HUES48 (cell line): Measurements from ENCODE around the gene ANKRD62.

Experiments
- H3K27ac ChIP-seq: one replicate; pipeline ENCODE4 v1.7.0; 2013; ENCODE audit warnings: low read depth, low read length, inconsistent platforms
- H3K27me3 ChIP-seq: 2 replicates; pipeline ENCODE4 v1.6.1; 2013; ENCODE audit warnings: mild to moderate bottlenecking, low read length; ENCODE audit not compliant: control insufficient read depth, insufficient read depth
- H3K36me3 ChIP-seq: 2 replicates; pipeline ENCODE4 v1.6.1; 2013; ENCODE audit warnings: low read length; ENCODE audit not compliant: control insufficient read depth, insufficient read depth
- H3K4me1 ChIP-seq: 2 replicates; pipeline ENCODE4 v1.6.1; 2013; ENCODE audit warnings: mild to moderate bottlenecking, low read length; ENCODE audit not compliant: control insufficient read depth, insufficient read depth
- H3K4me3 ChIP-seq: 2 replicates; pipeline ENCODE4 v1.5.1; 2013; ENCODE audit warnings: mild to moderate bottlenecking, low read depth, low read length
- H3K9ac ChIP-seq: 2 replicates; pipeline ENCODE4 v1.6.1; 2013; ENCODE audit warnings: mild to moderate bottlenecking, low read depth, low read length, moderate library complexity
- H3K9me3 ChIP-seq: 2 replicates; pipeline ENCODE4 v1.6.1; 2013; ENCODE audit warnings: low read length; ENCODE audit not compliant: control insufficient read depth, insufficient read depth

ANKRD62 gene

GRCh38 chr18:12056034-12056883, 37.4 kb upstream of the ANKRD62 start:
- Histone ChIP-seq H3K27me3 (no peaks in the 10 kb centered on the region), H3K4me1 (no peaks in the 10 kb centered on the region), H3K27ac (no peak overlapping the region), H3K4me3 (no peak overlapping the region), H3K9ac (no peak overlapping the region), H3K36me3 (no peaks in the 10 kb centered on the region), H3K9me3 (no peaks in the 10 kb centered on the region)

- Histone ChIP-seq H3K27ac (no peak overlapping the region), H3K27me3 (no peaks in the 10 kb centered on the region), H3K36me3 (no peaks in the 10 kb centered on the region), H3K4me3 (no peak overlapping the region), H3K9me3 (no peaks in the 10 kb centered on the region), H3K9ac (no peak overlapping the region), H3K4me1 (no peaks in the 10 kb centered on the region)
Measured at GRCh38 chr18:12056884-12057402, 36.7 kb upstream of the ANKRD62 start.

- Histone ChIP-seq H3K27ac (no peak overlapping the region), H3K4me3 (no peak overlapping the region)
Measured at GRCh38 chr18:12057419-12058039, 36.1 kb upstream of the ANKRD62 start.

GRCh38 chr18:12059334-12060181, 34.1 kb upstream of the ANKRD62 start:
- Histone ChIP-seq H3K36me3 (no peaks in the 10 kb centered on the region), H3K4me3 (no peak overlapping the region), H3K27ac (no peak overlapping the region), H3K27me3 (no peaks in the 10 kb centered on the region), H3K9ac (no peak overlapping the region), H3K4me1 (no peaks in the 10 kb centered on the region), H3K9me3 (no peaks in the 10 kb centered on the region)

More at GRCh38 chr18:12057419-12058039, 36.1 kb upstream of the ANKRD62 start:
- Histone ChIP-seq H3K9ac (no peak overlapping the region), H3K36me3 (no peaks in the 10 kb centered on the region), H3K27me3 (no peaks in the 10 kb centered on the region), H3K4me1 (no peaks in the 10 kb centered on the region), H3K9me3 (no peaks in the 10 kb centered on the region)

- H3K27ac ChIP-seq = no peak overlapping the region
Measured at GRCh38 chr18:12060182-12060870, 33.3 kb upstream of the ANKRD62 start.

GRCh38 chr18:12061685-12062084, 32.0 kb upstream of the ANKRD62 start:
- Histone ChIP-seq H3K9ac (no peak overlapping the region), H3K4me1 (no peaks in the 10 kb centered on the region), H3K27me3 (no peaks in the 10 kb centered on the region), H3K9me3 (no peaks in the 10 kb centered on the region), H3K27ac (no peak overlapping the region), H3K4me3 (no peak overlapping the region), H3K36me3 (no peaks in the 10 kb centered on the region)

More at GRCh38 chr18:12060182-12060870, 33.3 kb upstream of the ANKRD62 start:
- Histone ChIP-seq H3K4me1 (no peaks in the 10 kb centered on the region), H3K27me3 (no peaks in the 10 kb centered on the region), H3K9me3 (no peaks in the 10 kb centered on the region), H3K36me3 (no peaks in the 10 kb centered on the region), H3K4me3 (no peak overlapping the region), H3K9ac (no peak overlapping the region)

GRCh38 chr18:12062974-12063373, 30.7 kb upstream of the ANKRD62 start:
- Histone ChIP-seq H3K9ac (no peak overlapping the region), H3K9me3 (no peaks in the 10 kb centered on the region), H3K27ac (no peak overlapping the region), H3K27me3 (no peaks in the 10 kb centered on the region), H3K36me3 (no peaks in the 10 kb centered on the region), H3K4me3 (no peak overlapping the region), H3K4me1 (no peaks in the 10 kb centered on the region)

GRCh38 chr18:12064086-12064763, 29.4 kb upstream of the ANKRD62 start:
- Histone ChIP-seq H3K4me1 (no peaks in the 10 kb centered on the region), H3K4me3 (no peak overlapping the region), H3K27ac (no peak overlapping the region)

GRCh38 chr18:12065397-12065796, 28.2 kb upstream of the ANKRD62 start:
- H3K9me3 ChIP-seq = no peaks in the 10 kb centered on the region
- H3K27ac ChIP-seq = no peak overlapping the region
- no peaks in the 10 kb centered on the region for H3K36me3 ChIP-seq
- H3K27me3 ChIP-seq = no peaks in the 10 kb centered on the region
- no peak overlapping the region for H3K9ac ChIP-seq
- H3K4me1 ChIP-seq = no peaks in the 10 kb centered on the region
- H3K4me3 ChIP-seq = no peak overlapping the region

More at GRCh38 chr18:12064086-12064763, 29.4 kb upstream of the ANKRD62 start:
- Histone ChIP-seq H3K9me3 (no peaks in the 10 kb centered on the region), H3K9ac (no peak overlapping the region), H3K27me3 (no peaks in the 10 kb centered on the region), H3K36me3 (no peaks in the 10 kb centered on the region)
